Neutrophil (primary cell): ENCODE measurements around the gene ANTKMT.

Experiments used
- H3K27ac ChIP-seq: fragments of 200-600 bp; sonication (generic); 2 replicates; pipeline ENCODE4 v1.5.1; 2016; ENCODE audit warnings: mild to moderate bottlenecking, moderate library complexity
- H3K27me3 ChIP-seq: fragments of 200-600 bp; sonication (generic); 2 replicates; pipeline ENCODE4 v1.6.0; 2016; ENCODE audit warnings: mild to moderate bottlenecking
- H3K36me3 ChIP-seq: fragments of 200-600 bp; sonication (generic); 2 replicates; pipeline ENCODE4 v1.5.1; 2017
- H3K4me1 ChIP-seq, 2 experiments: fragments of 200-600 bp in 1 of 2; sonication (generic) in 1 of 2; 1 replicate in 1 of 2; 2 replicates in 1 of 2; pipeline versions ENCODE4 v1.5.1 to v1.6.1; 2013 to 2016; ENCODE audit warnings: low read depth in 1 of 2, low read length in 1 of 2, mild to moderate bottlenecking in 1 of 2, moderate library complexity in 1 of 2; ENCODE audit not compliant: control insufficient read depth in 1 of 2, insufficient read depth in 1 of 2
- H3K4me3 ChIP-seq, 2 experiments: fragments of 200-600 bp in 1 of 2; sonication (generic) in 1 of 2; 1 replicate in 1 of 2; 2 replicates in 1 of 2; pipeline ENCODE4 v1.5.1; 2013 to 2016; ENCODE audit warnings: low read depth in 1 of 2, low read length in 1 of 2, mild to moderate bottlenecking in 1 of 2, moderate library complexity in 1 of 2
- H3K9me3 ChIP-seq: fragments of 200-600 bp; sonication (generic); 2 replicates; pipeline ENCODE4 v1.5.1; 2016
- CTCF ChIP-seq: fragments of 200-600 bp; sonication (generic); IDR thresholded peaks from 2 replicates; pipeline ENCODE4 v1.5.1; 2016; ENCODE audit warnings: antibody characterized with exemption

Gene ANTKMT

GRCh38 chr16:706189-707061, 14.5 kb upstream of the ANTKMT start:
- Histone ChIP-seq H3K4me1 (no peaks in the 10 kb centered on the region), H3K36me3 (no peaks in the 10 kb centered on the region), H3K27ac (no peak overlapping the region), H3K4me3 (no peak overlapping the region), H3K9me3 (no peaks in the 10 kb centered on the region), H3K27me3 (peaks cover 99% of the 10 kb centered on the region)
- TF ChIP-seq CTCF: no peak

- Histone ChIP-seq H3K4me3 (no peak overlapping the region), H3K36me3 (no peaks in the 10 kb centered on the region), H3K27me3 (peaks cover 99% of the 10 kb centered on the region), H3K4me1 (no peaks in the 10 kb centered on the region), H3K9me3 (no peaks in the 10 kb centered on the region), H3K27ac (no peak overlapping the region)
- no peak for TF ChIP-seq CTCF
Measured at GRCh38 chr16:707062-707538, 13.8 kb upstream of the ANTKMT start.

- H3K27me3 ChIP-seq: peaks cover 99% of the 10 kb centered on the region
- H3K27ac ChIP-seq: no peak overlapping the region
- TF ChIP-seq CTCF: no peak
- no peaks in the 10 kb centered on the region for H3K4me1 ChIP-seq
- H3K36me3 ChIP-seq: no peaks in the 10 kb centered on the region
- no peaks in the 10 kb centered on the region for H3K9me3 ChIP-seq
- H3K4me3 ChIP-seq: no peak overlapping the region
Measured at GRCh38 chr16:708019-708418, 12.9 kb upstream of the ANTKMT start.

GRCh38 chr16:708959-709358, 12.0 kb upstream of the ANTKMT start:
- Histone ChIP-seq H3K9me3 (no peaks in the 10 kb centered on the region), H3K4me1 (no peaks in the 10 kb centered on the region), H3K27me3 (peaks cover 99% of the 10 kb centered on the region), H3K27ac (no peak overlapping the region), H3K36me3 (no peaks in the 10 kb centered on the region), H3K4me3 (no peak overlapping the region)
- TF ChIP-seq CTCF: no peak

GRCh38 chr16:709566-710499, 11.1 kb upstream of the ANTKMT start:
- Histone ChIP-seq H3K27me3 (peaks cover 99% of the 10 kb centered on the region), H3K27ac (no peak overlapping the region)

More at GRCh38 chr16:709566-710499, 11.1 kb upstream of the ANTKMT start:
- no peak for TF ChIP-seq CTCF
- Histone ChIP-seq H3K9me3 (no peaks in the 10 kb centered on the region), H3K4me3 (no peak overlapping the region), H3K4me1 (peaks cover 0 to 5% of the 10 kb centered on the region in 2 experiments), H3K36me3 (no peaks in the 10 kb centered on the region)
